Left lobe of liver (tissue), 2 donors: ENCODE data around the gene GPR3. TPM values are rescaled to one million over a fixed set of nuclear protein-coding genes. Genes with fewer than 3 reads are reported as not detected.
"Not testable (repeated sequence)": the region's sequence is repeated elsewhere in the genome, so short reads cannot be mapped to it uniquely, and the experiment has no call there.

ENCODE experiments used
- ATAC-seq: fragments of 200-7000 bp; cut with Tn5 transposase; one replicate; pipeline ENCODE4 v1.9.1; 2020; ENCODE audit warnings: mild to moderate bottlenecking, moderate library complexity
- DNase-seq: peaks from one replicate; pipeline ENCODE4 v3.0.0-alpha.2; 2020; ENCODE audit warnings: low spot score
- total RNA-seq: library from RNA; stranded (reverse); gene quantifications from one replicate; pipeline ENCODE4 v1.2.1, GENCODE V29; 2021
- donor health status: DM: no; HTN: no; CAD: no; lungs with moderate emphysema.
- donor health status: DM: no; HTN: yes; CAD: no.

The GPR3 gene
- total RNA-seq, 1 donor from 2014 or later = not detected

DNA sequence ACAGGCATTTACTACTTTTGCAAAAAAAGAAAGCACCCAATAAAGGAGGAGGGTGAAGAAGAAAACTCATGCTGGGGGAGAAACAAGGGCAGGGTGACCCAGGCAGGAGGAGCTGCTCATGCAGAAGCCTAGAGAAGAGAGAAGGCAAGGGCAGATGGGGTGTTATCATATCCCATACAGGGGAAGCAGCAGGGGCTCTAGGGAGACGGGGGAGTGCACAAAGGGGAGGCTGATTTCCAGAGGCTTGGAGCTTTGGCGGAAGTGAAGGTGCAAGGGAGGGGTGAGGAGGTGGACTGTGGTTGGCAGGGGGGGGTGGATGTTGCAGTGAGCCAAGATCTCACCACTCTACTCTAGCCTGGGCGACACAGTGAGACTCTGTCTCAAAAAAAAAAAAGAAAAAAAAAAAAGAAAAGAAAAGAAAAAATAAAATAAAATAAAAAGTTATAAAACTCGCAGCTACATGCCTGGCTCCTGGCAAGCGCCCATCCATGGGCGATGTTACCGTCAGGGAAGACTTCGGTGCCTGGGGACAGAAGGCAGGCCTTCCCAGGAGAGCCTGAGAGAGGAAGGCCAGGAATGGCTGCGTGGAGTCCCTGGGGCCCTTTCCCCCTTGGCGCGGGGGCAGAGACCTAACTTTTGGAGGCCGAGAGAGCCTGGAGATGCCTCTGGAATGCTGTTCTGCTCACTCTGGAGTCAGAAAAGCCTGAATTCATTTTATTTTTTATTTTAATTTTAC is 14.5 kb upstream of the GPR3 start:
- ATAC-seq (no peak), DNase-seq (no peak)

DNA sequence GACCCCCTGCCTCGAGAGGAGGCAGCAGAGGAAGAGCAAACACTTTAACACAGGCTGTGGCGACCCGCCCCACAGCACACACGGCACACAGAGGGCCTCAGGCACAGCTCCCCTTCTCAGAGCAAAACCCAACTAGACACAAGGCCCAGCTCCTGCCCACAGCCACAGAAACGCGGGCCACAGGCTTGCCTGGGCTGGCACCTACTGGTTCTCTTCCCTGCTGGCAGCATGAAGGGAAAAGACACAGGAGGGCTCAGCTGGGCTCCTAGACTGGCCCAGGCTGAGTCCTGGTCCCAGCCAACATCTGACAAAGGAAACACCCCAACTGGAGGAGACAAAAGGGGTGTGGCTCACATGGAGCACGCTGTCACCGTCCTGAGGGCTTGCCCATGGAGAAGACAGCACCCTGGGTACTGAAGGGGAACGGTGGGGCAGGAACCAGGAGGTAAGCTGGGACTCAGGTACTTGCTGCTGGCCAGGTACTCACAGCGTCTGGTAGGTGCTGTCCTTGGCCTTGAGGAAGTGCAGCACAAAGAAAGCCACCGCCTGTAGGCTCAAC is 12.8 kb upstream of the GPR3 start:
- ATAC-seq = no peak

DNA sequence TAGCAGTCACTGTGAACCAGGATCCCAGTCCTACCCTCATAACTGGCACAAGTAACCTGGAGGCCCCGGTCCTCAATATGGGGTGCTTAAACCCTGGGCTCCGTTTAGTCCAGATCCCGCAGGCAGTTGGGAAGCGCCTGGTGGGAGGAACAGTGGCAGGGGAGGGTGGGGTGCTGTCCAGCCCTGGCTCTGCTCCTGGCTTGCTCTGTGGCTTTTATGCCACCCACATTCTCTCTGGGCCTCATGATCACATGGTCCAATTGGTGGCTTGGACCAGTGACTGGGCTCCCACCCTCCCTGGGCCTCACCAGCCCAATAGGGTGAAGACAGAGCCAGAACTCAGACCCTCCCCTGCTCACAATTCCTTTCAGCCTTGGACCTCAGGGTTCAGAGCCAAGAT is 12.2 kb upstream of the GPR3 start:
- DNase-seq (no peak), ATAC-seq (no peak)

More for the DNA sequence above, 12.8 kb upstream of the GPR3 start:
- no peak for DNase-seq

DNA sequence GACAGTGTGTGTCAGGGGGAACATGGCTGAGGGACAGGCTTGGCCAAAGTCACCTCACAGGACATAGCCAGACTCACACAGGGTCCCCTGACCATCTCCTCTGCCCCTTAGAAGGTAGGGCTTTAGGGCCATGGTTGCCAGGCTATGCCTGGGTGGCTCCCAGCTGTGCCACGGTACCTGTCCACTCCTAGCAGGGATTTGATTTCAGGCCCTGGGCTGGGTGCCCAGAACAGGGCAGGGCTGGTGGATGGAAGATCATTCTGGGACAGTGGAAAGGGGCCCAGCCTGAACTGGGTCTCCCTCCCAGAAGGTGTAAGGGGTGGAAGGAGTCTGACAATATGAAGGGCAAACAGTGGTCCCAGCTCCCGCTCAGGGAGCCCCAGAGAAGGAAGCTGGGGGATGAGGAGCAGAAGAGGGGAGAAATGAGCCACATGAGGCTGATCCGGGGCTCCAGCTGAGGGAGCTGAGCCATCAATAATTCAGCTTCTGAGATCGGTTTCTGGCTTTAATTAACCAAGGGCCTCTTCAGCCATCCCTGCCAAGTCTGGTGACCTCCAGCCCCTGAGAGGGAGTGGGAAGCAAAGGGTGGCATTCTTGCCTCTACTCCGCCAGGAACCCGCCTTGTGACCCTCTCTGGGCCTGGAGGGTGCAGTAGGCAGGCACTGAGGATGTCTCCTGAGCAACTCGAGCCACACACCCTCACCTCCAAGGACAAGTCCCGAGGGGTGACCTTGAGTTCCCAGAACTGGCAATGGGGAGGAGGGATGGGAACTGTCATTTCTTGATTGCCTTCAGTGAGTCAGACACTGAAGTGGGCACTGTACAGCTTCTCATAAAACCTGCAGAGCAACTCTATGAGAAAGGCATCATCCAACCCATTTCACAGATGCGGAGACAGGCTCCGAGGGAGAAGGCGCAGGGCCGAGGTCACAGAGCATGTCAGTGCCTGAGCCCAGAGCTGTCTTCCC is 11.4 kb upstream of the GPR3 start:
- ATAC-seq = peak; percentile 48
- no peak for DNase-seq

DNA sequence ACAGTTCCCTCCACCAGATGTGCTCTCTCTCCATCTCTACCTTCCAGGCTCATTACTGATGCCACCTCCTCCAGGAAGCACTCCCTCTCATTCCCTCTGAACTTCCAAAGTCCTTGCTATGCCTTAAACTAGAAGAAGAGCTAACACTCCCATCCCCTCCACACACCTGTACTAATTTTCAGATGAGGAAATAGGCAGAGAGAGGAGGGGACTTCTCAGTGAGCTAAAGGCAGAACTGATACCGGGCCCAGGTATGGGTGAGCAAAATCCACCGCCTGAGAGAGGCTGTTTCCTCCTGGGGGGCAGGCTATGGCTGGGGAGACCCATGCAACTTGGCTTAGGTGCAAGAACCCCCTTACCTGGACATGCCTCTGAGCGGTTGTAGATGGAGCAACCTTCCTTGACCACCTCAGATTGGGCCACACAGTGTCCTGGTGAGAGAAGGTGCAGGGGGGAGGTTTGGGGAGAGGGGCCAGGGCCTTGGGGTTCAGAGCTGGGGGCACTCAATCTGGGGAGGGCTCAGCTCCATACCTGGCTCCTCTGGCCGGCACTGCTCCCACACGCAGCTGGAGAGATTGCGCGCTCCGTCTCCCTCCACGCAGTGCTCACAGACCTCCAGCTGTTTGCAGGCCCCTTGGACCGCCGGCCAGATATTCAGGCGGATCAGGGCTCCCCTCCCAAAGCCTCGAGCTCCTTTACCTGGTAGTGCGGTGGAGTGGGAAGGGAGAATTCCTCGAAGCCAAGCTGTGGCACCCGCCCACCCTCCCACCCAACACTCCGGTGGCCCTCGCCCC is 10.3 kb upstream of the GPR3 start:
- ATAC-seq (no peak), DNase-seq (no peak)

DNA sequence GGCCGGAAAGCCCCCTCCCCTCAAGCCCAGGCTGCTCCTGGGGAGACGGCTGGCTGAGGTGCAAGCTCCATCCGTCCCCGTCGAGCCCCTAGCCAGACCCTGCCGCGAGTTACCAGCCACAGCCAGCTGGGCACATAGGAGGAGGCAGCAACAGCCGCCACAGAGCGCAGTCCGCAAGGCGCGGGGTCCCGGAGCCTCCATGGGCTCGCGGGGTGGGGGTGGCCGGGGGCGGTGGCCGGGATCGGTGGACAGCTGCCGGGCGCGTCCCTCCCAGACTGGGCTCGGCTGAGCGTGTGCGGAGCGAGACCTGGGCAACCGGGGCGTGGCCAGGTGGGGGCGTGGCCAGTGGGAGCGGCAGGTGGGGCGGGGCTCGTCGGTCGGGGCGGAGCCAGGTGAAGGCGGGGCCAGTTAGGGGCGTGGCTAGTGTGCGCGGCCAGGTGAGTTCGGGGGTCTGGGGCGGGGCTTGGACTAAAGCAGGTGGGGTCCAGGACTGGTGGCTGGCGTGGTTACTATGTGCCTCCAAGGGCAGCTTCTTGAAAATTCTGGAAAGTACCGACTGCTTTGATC is 9.3 kb upstream of the GPR3 start, which contains the start of gene CD164L2:
TSS of gene CD164L2 (minus strand) at position 295 of the 567 bp plus-strand sequence. CDS start at position 201, 94 bp downstream.
- ATAC-seq (peak; percentile 85), DNase-seq (no peak)

DNA sequence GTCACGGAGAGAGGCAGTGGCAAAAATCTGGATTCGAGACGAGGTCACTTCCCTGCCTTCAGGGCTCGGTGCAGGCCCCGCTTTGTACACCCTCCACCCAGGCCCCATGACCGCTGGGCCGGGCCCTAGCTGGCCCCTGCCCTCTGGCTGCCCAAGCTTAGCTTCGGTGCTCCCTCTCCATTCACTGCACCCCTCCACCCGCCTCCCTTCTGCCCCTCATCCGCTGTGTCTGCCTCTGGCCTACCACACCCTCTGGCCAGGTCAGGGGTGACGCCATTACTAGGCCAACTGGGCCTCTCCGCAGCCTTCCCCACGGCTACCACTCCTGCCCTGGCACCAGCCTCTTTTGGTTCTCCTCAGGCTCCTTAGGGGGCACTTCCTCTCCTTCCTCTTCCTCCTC is 8.8 kb upstream of the GPR3 start:
- no peak for DNase-seq
- ATAC-seq = no peak

DNA sequence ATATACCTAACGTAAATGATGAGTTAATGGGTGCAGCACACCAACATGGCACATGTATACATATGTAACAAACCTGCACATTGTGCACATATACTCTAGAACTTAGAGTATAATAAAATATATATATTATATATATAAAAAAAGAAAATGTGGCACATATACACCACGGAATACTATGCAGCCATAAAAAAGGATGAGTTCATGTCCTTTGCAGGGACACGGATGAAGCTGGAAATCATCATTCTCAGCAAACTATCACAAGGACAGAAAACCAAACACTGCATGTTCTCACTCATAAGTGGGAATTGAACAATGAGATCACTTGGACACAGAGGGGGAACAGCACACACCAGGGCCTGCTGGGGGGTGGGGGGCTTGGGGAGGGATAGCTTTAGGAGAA is 7.6 kb upstream of the GPR3 start:
- not testable (repeated sequence) for DNase-seq, ATAC-seq

DNA sequence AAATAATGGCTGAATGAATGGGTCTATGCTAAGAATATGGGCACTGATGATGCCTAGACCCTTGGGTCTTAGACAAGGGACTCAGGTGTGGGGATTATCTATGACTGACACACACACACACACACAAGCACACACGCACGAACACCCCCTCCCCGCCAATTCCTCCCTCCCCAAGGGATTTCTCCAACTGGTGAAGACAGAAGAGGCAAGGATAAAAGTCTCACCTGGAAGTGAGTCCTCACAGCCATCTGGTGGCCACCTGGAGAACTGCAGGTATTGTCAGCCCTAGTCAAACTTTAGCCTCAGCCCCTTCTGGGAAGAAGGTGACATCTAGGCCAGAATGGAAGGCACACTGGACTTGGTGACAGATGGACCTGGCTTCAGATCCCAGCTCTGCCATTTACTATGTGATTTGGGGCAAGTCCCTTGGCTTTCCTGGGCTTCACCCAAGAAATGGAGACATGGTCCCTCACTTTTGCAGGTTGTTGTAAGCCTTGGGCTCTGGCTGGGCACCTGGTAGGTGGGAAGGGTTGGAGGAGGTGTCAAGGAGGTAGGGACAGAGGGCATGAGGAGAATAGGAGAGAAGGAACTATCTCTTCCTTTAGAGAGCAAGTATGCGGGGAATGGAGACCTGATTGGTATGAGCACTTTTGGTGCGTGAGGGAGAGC is 4.0 kb upstream of the GPR3 start:
- peak; percentile 66 for DNase-seq
- peak; percentile 88 for ATAC-seq

DNA sequence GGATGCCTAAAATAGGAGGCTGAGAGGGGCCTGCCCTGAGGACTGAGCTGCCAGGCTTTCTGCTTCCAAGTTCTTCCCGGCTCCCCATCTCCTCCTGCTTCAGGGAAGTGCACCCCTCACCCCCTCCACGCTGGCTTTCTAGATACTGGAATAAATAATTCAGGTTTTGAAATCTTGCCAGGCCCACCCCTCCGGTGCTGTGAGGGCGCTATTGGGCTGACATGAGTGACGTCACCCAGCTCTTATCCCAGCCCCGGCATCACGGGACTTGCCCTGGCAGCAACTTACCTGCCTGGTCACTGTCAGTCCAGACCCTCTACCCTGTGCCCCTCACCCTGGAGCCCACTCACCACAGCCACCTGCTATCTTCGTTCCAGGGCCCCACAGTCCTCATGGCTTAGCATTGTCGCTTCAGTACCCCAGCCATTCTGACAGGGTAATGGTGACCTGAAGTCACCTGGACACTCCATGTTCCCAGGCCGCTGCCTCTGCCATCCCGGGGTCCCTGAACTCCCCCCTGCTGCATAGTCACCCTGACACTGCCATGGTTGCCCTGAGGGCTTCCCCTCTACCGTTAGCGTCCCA is 819 bp upstream of the GPR3 start:
- peak; percentile 6 for ATAC-seq
- DNase-seq = no peak

DNA sequence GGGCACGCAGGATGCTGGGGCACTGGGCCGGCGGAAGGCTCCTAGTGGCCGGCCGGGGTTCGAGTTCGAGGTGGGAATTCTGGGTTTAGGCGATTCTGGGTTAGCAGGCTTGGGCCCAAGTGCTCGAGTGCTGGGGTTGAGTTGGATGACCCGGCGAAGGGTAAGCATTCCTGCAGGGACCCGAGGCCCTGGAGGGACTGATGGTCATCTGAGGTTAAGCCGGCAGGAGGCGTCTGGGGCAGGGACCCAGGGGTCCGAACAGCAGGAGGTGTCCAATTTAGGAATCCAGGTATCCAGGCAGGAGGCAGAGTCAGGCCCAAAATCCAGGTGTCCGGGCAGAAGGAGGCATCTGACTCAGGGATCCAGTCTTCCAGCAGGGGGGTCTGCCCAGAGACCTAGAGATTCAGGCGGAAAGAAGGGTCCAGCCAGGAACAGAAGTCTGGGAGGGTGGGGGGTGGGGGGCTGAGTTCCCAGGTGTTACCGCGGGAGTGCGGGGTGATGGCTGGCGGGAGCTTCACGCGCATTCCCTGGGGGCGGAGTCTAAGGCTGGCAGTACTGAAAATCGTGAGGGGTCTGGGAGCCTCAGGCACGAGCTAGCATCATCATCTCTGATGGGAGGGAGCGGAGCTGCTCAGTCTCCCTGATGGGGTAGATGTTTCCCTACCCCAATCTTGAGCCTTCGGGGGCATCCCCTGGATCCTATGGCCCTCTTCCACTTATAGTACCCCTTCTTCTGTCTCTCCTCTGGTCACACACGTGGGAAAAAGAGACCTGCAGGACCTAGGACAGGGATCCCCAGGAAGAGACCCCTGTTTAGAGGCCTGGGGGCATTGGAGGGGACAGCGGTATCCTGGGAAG is 585 bp downstream of the GPR3 start:
- ATAC-seq (no peak), DNase-seq (no peak)

DNA sequence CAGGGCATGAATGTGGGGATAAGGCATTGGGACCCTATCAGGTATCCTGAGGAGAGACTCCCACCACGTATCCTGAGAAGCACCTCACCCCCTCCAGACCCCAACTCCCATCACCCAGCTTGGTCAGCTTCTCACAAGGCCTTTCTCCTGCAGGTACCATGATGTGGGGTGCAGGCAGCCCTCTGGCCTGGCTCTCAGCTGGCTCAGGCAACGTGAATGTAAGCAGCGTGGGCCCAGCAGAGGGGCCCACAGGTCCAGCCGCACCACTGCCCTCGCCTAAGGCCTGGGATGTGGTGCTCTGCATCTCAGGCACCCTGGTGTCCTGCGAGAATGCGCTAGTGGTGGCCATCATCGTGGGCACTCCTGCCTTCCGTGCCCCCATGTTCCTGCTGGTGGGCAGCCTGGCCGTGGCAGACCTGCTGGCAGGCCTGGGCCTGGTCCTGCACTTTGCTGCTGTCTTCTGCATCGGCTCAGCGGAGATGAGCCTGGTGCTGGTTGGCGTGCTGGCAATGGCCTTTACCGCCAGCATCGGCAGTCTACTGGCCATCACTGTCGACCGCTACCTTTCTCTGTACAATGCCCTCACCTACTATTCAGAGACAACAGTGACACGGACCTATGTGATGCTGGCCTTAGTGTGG is 1.3 kb downstream of the GPR3 start:
- no peak for DNase-seq
- no peak for ATAC-seq

DNA sequence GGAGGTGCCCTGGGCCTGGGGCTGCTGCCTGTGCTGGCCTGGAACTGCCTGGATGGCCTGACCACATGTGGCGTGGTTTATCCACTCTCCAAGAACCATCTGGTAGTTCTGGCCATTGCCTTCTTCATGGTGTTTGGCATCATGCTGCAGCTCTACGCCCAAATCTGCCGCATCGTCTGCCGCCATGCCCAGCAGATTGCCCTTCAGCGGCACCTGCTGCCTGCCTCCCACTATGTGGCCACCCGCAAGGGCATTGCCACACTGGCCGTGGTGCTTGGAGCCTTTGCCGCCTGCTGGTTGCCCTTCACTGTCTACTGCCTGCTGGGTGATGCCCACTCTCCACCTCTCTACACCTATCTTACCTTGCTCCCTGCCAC is 1.8 kb downstream of the GPR3 start:
- no peak for DNase-seq
- no peak for ATAC-seq

DNA sequence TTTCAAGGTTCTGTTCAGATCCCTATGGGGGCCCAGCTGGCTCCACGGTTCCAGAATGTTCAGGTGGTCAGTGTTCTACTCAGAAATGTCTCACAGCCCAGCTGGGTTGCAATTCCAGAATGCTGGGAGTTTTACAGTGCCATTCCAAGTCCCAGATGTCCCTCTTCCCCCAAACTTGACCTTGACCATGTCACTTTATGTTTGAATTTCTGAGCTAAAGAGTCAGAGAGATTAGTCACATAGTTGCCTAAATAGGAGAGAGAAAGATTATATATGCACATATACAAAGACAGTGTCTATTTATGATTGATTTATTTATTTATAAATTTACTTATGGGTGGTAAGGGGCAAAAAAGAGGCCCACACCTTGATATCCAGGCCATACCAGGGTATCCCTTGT is 2.5 kb downstream of the GPR3 start:
- ATAC-seq (no peak), DNase-seq (no peak)

DNA sequence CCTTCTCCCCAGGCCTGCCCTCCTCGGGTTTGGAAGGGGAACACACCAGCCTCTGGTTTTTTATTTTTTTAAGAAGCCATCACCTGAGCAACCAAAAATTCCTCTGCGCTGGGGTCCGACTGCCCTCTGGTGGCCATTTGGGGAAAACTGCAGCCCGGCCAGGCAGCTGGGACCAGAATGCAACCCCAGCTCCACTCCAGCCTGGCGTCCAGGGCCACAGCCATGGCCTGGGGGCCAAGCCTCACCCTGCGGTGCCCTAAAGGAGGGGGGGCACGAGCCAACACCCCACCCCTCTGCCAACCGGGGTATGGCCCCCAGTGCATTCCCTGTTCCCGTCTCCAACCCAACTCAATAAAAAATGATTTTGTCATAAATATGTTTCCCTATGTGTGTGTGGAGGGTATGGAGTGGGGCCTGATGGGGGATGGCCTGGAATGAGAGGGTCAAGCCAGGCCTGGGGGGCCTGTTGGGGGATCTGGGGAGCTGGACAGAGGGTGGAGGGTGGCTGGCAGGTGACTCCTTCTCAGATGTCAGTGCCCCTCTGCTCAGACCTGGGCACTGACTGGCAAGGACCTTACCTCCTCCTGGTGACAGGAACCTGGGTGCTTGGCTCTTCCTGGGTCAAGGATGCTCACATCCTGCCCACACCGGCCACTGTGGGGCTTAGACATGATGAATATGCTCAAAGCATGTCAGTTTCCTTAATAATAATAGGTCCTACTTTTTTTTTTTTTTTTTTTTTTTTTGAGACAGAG is 3.2 kb downstream of the GPR3 start:
- ATAC-seq = peak; percentile 86
- peak; percentile 76 for DNase-seq

DNA sequence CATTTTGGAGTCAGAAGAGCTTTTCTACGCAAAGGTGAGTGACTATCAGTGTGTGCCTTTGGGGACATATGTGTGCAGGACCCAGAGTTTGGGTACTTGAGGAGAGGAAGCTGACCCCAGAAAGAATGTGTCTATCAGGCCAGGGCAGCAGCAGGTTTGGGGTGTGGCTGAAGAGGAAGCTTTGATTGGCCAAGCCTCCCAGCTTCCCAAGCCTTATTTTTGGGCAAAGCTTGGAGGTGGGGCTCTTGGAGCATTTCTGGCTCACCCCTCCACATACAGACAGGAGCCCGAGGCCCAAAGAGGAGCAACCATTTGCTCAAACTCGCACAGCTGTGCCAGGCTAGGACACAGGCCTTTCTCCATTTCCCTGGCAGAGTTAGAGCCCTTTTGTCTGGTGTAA is 4.7 kb downstream of the GPR3 start:
- no peak for ATAC-seq
- no peak for DNase-seq

DNA sequence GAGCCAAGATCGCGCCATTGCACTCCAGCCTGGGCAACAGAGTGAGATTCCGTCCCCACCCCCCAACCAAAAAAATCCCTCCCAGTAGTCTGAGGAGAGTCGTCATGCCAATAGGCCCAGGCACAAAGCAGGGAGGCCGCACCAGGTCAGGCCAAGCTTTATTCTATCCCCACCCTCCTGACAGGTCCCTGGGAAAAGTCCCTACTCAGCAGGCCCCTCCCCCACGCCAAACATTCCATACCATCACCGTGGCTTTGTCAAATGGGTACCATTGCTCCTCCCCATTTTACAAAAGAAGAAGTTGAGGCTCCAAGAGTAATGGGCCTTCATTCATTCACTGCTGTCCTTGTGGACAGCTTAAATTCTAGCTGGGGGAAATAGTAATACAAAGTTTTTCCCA is 5.3 kb downstream of the GPR3 start:
- DNase-seq (no peak), ATAC-seq (no peak)
